ENCODE results near the gene ASB15.
A peak's percentile ranks its signal among the peaks of the same experiment; 100 is the strongest.

The ASB15 gene

DNA sequence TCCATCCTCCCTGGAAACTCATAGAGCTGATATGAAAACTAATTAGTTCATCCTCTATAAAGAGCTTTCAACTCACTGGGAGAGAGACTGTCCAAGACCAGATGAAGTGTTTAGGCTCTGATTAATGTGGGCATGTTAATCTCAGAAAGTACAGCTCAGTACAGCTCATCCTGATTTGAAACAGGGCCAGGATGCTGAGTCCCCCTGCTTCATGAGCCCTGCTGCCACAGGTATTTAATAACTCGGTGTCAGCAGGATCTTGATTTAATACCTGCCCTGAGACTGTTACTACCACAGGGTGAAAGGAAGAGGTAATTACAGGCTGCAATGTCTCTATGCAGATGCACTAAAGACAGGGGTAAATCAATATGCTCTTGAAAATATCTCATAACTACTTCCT, 64.9 kb downstream of the ASB15 start:
- peak in 1 of 2 experiments; percentile 56 for DNase-seq

DNA sequence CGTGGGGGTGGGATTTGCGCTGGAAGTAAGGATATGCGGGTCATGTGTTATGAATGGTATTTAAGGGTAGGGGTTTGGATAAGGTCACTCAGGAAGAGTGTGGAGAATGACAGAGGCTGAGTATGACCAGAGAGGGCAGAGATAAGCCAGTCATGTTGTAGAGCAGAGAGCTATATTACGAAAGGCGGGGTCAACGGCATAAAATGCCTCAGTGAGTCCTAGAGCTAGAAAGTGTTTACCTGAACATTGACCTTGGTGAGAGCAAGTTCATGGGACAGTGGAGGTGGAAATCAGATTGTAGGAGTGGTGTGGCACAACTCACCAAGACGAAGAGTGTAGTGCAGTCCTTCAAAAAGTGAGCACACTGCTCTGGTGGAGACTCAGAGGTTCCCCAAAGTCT, 67.9 kb downstream of the ASB15 start:
- no peak for DNase-seq

DNA sequence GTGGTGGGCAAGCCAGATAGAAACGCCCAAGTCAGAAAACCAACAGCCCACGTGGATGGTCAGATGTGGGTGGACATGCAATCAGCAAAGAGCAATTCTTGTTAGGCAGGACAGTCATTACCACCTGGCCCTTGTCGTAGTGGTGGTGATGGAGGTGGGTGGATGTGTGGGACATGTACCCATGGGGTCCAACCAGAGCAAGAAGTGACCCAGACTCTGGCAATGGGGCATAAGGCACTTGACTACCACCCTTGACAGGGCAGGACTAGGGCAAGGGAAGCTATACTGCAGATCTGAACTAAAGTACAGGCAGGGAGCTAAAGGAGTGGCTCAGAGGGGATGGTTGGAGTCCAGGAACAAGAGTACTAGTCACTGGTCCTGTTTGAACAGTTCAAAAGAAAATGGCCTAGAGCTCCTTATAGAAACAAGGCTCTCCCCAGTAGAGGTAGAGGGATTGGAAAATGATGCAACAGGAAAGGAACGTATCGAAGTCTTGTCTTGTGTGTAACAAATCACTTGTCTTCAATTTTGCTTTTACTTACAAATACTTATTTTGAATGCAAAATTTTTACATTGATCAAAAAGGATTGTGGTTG, 71.6 kb downstream of the ASB15 start:
- DNase-seq: no peak

DNA sequence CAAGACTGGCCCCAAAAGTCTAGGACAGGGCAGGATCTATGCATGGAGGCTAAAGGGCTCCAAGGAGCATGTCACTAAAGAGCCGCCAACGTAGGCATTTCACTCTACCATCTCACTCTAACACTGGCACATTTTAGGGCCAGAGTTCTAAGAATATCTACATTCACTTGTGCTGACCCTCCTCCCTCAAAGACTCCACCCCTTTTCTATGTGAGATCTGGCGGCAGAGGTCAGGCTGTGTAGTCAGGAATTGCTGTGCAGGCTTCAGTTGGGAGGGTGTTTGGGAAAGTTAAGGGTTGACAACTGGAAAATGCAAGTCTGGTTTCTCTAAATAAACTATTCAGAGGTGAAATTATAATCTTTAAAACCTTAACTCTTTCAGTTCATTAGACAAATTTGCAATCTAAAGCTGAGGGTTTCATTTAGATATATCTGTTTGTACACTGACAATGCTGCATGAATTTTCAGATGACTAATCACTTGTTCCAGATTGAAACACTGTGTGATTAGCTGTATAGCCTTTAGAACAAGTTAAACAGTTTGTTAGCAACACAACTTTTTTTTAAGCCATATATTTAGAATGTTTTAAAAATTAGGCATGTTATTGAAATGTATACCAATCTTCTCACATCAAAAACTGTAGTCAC, 72.3 kb downstream of the ASB15 start:
- no peak for DNase-seq

DNA sequence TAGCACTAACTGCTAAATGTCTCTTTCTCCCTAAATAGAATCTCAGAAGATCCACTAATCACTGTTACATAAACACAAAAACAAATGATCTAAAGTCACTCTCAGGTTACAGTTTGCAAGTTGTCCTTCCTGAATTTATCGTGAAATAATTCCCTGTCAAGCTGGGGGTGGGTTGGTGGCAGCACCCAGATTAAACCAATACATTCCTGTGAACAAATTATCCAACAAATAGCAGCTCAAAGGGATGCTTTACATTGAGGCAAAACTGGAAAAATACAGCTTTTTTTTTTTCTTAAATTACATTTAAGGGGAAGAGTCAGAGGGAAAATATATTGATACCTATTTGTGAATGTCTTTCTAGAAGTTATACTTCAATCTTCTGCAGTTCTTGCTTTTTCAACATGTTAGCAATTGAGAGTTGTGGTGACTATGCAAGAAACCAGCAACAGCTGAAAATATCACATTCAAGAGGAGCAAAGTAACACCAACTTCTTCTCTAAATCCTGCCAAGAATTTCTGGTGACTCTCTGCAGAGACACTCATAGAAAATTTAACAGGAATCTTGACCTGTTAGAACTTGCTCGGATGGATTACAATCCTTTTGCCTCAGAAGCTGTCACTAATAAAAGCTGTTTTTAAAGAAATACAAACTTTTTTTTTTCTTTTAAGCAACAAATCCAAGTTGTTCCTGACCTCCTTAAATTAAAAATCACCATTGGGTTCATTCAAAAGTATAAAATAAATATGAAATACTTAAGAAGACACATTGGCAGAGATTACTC, 73.0 kb downstream of the ASB15 start:
- no peak for DNase-seq

DNA sequence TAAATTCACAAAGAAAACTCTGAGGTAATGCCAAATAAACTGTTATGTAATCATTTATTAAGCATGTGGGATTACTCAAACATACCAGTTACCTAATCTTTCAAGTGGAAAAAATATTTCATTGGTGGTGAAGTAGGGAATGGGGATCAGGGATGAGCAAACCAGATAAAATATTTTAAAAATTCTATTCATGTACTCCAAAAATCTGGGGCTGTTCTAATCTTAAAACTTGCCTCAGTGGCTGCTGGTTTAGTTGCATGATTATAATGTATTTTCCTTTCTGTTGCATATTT, 73.5 kb downstream of the ASB15 start:
- DNase-seq: no peak

DNA sequence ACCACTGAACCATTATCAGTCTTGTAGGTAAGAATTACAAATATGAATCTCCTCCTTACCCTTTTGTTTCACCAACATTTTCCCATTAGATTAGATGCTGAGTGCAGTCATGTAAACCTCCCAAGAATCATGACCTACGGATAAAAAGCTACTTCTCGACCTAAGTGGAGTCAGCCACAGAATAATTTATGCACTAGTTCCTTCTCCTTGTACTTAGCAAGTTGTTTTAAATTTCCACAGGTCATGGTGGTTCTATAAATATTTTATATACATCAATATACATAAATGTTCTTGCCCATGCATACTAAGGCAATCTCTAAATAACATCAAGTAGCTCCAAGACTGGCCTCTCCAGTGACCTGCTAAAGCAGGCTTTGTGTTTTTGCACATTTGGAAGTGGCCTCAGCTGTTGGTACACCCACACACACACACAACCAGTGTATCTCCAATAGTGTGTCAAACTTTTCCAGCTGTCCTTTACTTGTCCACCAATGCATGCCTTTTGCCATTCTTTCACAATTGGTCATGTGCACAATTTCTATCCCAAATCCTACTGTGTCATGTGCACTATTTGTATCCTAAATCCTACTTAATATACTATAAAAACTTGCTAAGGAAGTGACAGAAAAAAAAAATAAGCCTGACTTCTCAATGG, 75.6 kb downstream of the ASB15 start:
- DNase-seq: no peak

DNA sequence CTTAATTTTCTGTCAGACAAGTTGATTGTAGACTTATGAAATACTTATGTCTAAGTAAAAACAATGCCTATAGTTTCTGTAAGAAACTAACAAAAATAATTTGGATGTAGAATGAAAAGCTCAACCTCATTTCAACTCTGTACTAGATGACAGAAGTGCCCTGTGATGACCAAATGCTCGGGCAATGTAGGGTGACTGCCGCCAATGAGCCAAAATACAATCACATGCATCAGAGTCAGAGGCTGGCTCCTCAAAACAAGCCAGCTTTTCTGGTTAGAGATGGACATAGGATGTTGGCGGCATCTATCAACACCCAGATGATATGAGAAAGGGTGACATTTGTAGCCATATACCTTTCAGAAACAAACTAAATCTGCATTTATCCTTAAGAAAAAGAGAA, 78.0 kb downstream of the ASB15 start:
- no peak for DNase-seq

DNA sequence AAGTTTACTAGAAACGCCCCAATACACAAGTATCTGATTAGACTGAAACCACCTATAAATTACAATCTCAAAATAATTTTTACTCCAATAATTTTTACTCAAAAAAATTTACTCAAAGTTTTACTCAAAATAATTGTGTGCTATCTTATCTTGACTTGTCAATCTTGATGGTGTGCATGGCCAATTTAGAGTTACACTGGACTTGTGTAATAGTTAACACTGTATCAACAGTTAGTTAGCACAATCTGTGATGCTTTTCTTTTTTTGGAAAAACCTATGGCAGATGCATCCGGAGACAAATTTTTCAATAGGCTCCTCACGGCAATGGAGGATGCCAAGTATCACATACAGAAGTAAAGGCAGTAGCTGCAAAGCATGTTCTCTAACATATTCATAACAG, 79.0 kb downstream of the ASB15 start:
- no peak for DNase-seq

DNA sequence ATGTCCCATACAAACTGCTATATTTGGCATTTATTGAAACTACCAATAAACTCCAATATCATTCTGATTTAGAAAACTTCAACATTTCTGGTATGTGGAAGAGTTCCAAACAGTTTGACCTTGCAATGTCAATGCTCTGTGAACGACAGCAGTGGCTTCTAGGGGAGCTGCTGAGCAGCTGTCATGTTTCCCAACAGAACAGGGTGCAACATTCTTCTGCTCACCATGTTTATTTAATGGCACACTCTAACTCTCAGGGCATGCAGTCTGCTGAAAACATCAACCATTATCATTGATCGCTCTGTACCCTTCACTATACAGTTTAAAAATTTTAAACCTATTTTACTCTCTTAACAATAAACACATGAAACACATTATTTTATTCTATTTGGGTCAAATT, 79.9 kb downstream of the ASB15 start:
- no peak for DNase-seq

DNA sequence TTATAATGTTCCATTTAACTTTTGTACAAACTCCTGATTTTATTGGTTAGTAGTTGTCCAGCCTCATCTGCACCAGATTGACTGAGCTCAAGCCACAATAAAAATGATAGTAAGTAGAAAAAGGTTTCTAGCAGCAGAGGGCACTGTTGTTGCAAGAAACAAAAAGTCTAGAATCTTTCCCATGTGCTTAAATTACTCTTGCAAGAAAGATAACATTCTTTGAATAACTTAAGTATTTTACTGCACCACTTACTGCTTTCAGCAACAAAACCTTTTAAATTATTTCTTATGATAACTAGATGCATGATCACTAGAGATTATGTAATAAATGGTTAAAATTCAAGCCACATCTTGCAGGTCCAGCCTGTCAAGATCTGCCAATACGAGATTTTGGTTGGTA, 81.1 kb downstream of the ASB15 start:
- DNase-seq: peak in 1 of 2 experiments; percentile 60

DNA sequence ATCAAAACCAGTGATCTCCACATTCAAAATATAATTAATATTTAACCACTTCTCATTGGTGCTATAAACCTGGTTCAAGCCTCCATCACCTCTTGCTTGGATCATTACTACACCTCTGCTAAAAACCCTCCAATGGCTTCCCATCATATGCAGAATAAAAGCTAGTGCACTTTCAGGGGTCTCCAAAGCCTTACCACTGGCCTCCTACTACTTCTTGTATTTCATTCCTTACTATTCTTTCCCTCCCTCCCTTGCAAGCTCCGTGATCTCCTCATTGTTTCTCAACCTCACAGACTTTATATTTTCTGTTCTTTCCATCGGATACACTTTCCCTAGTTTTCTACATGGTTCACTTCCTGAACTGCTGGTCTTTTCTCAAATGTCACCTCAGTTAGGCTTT, 85.5 kb downstream of the ASB15 start:
- no peak for DNase-seq

DNA sequence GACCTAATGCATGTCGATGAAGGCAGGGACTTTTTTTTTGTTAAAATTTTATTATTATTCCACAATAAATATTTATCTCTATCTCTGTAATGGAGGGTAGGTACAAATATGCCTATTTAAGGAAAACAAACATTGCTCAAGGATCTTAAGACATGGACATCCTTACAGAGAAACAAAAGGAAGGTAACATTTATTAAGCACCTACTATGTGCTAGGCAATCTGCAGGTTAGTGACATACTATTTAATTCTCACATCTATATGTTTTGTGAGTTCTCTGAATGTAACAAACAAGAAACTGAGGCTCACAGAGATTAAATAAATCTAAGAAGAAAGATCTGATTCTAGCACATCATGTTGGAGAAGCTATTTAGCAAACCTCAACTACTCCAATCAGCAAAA, 86.1 kb downstream of the ASB15 start:
- no peak for DNase-seq
